Endothelial cell of umbilical vein (primary cell): ENCODE measurements around the gene FOXD2. TPM values are rescaled to one million over a fixed set of nuclear protein-coding genes. Genes with fewer than 3 reads are reported as not detected.
"Not testable (repeated sequence)": the region's sequence is repeated elsewhere in the genome, so short reads cannot be mapped to it uniquely, and the experiment has no call there.

Experiments used
- BruUV-seq: library from RNA; stranded (reverse); fragments of 400-500 nt; replicated peaks from 2 replicates; lab custom pipeline; 2021; lab: Mats Ljungman, UMichigan
- CTCF ChIA-PET: fragments of 300-600, 350-600 bp; sonication (Branson Sonifier 250); formaldehyde crosslinking; loops from one replicate; lab custom pipeline; 2021; ENCODE audit warnings: antibody characterized with exemption, inconsistent platforms; lab: Charles Lee
- POLR2A ChIA-PET: fragments of 300-600, 350-600 bp; sonication (Branson Sonifier 250); formaldehyde crosslinking; loops from one replicate; lab custom pipeline; 2021; ENCODE audit warnings: antibody characterized with exemption, inconsistent platforms; lab: Charles Lee
- DNase-seq: peaks from one replicate; pipeline ENCODE4 v3.0.0-alpha.2; 2011; ENCODE audit warnings: low read depth, low spot score
- FAIRE-seq: peaks from 2 replicates; lab custom pipeline; 2011; peaks lifted over from hg19 to GRCh38; lab: Jason Lieb, UNC
- H2AFZ ChIP-seq: 2 replicates; pipeline ENCODE4 v1.6.0; 2012; ENCODE audit warnings: low read depth, low read length, control low read depth, inconsistent platforms
- H3K27ac ChIP-seq: 2 replicates; pipeline ENCODE4 v1.5.1; 2011; ENCODE audit warnings: low read depth, mild to moderate bottlenecking, control low read depth, low read length, moderate library complexity; ENCODE audit not compliant: insufficient read depth
- H3K27me3 ChIP-seq, 2 experiments: 2 replicates each; pipeline versions ENCODE4 v1.6.0 to v1.6.1; 2011; ENCODE audit warnings: low read length in 2 of 2, mixed read lengths in 1 of 2; ENCODE audit not compliant: control insufficient read depth in 2 of 2, insufficient read depth in 2 of 2
- H3K36me3 ChIP-seq, 2 experiments: 2 replicates in 1 of 2; 3 replicates in 1 of 2; pipeline ENCODE4 v1.5.1; 2011; ENCODE audit warnings: low read length in 2 of 2, mild to moderate bottlenecking in 1 of 2, moderate library complexity in 1 of 2; ENCODE audit not compliant: control insufficient read depth in 2 of 2, insufficient read depth in 2 of 2; ENCODE audit errors: extremely low read depth in 1 of 2
- H3K4me1 ChIP-seq: 3 replicates; pipeline ENCODE4 v1.5.1; 2011; ENCODE audit warnings: mild to moderate bottlenecking, low read length; ENCODE audit not compliant: control insufficient read depth, insufficient read depth; ENCODE audit errors: extremely low read depth
- H3K4me2 ChIP-seq: 2 replicates; pipeline ENCODE4 v1.6.1; 2011; ENCODE audit warnings: low read length, control low read depth, mixed read lengths; ENCODE audit not compliant: insufficient read depth
- H3K4me3 ChIP-seq, 3 experiments: fragments of 200-600 bp in 1 of 3; sonication (generic), shearing (Covaris generic) in 1 of 3; replicated peaks in 1 of 3; 2 replicates each; pipeline ENCODE4 v1.5.1; 2011 to 2016; ENCODE audit warnings: control low read depth in 3 of 3, low read length in 3 of 3, mild to moderate bottlenecking in 2 of 3, inconsistent platforms in 1 of 3, low read depth in 1 of 3, moderate library complexity in 1 of 3; ENCODE audit not compliant: insufficient read depth in 1 of 3
- H3K79me2 ChIP-seq: 2 replicates; pipeline ENCODE4 v1.6.0; 2012; ENCODE audit warnings: low read length, inconsistent platforms; ENCODE audit not compliant: control insufficient read depth, insufficient read depth
- H3K9ac ChIP-seq: replicated peaks from 2 replicates; pipeline ENCODE3; 2011; ENCODE audit warnings: low read length, control low read depth; ENCODE audit not compliant: insufficient read depth; ENCODE audit errors: extremely low read depth
- H3K9me1 ChIP-seq: replicated peaks from 3 replicates; pipeline ENCODE4 v1.6.0; 2011; ENCODE audit warnings: mild to moderate bottlenecking, low read length; ENCODE audit not compliant: control insufficient read depth, insufficient read depth; ENCODE audit errors: extremely low read depth
- H3K9me3 ChIP-seq: replicated peaks from 2 replicates; pipeline ENCODE4 v1.5.1; 2012; ENCODE audit warnings: low read length, inconsistent platforms; ENCODE audit not compliant: control insufficient read depth, insufficient read depth
- H4K20me1 ChIP-seq: replicated peaks from 2 replicates; pipeline ENCODE3; 2011; ENCODE audit warnings: mild to moderate bottlenecking, low read length; ENCODE audit not compliant: control insufficient read depth, insufficient read depth; ENCODE audit errors: extremely low read depth
- EZH2 ChIP-seq: IDR thresholded peaks from 2 replicates; pipeline ENCODE4 v1.6.1; 2012; ENCODE audit warnings: borderline replicate concordance, low read depth, mild to moderate bottlenecking, moderate library complexity, low read length, inconsistent platforms; ENCODE audit not compliant: severe bottlenecking
- FOS ChIP-seq: IDR thresholded peaks from 2 replicates; pipeline ENCODE4 v1.6.1; 2011; ENCODE audit warnings: mild to moderate bottlenecking, low read length, moderate library complexity, borderline replicate concordance; ENCODE audit not compliant: insufficient read depth
- GATA2 ChIP-seq: IDR thresholded peaks from 2 replicates; pipeline ENCODE4 v1.7.0; 2011; ENCODE audit warnings: low read depth, mild to moderate bottlenecking, moderate library complexity, mixed read lengths, low read length; ENCODE audit not compliant: insufficient read length, insufficient read depth
- JUN ChIP-seq: IDR thresholded peaks from 2 replicates; pipeline ENCODE4 v1.6.1; 2011; ENCODE audit warnings: borderline replicate concordance, low read depth; ENCODE audit not compliant: insufficient read length, insufficient read depth
- MAX ChIP-seq: IDR thresholded peaks from 2 replicates; pipeline ENCODE4 v1.6.1; 2011; ENCODE audit not compliant: insufficient read depth, insufficient read length
- MYC ChIP-seq: IDR thresholded peaks from one replicate; pipeline ENCODE4 v1.6.1; 2011; ENCODE audit warnings: mild to moderate bottlenecking, low read depth, low read length
- POLR2A ChIP-seq: IDR thresholded peaks from 2 replicates; pipeline ENCODE4 v1.6.1; 2012; ENCODE audit warnings: low read depth, mild to moderate bottlenecking, control low read depth, low read length
- POLR2AphosphoS5 ChIP-seq: IDR thresholded peaks from 2 replicates; pipeline ENCODE4 v1.6.1; 2012; ENCODE audit warnings: low read depth, mild to moderate bottlenecking, control low read depth, low read length, moderate library complexity; ENCODE audit not compliant: insufficient read depth
- dilution Hi-C: fragments of 300-500 bp; cut with MboI; formaldehyde crosslinking; loops from one replicate; pipeline ENCODE4 v1.15.0; 2019; ENCODE audit warnings: low sequenced_read_pairs; ENCODE audit not compliant: extremely low pct_ligation_motif_present
- intact Hi-C: fragments of 100-400 bp; cut with micrococcal nuclease; formaldehyde crosslinking; loops from one replicate; pipeline ENCODE4 v1.10.0; 2022
- polyA plus RNA-seq, 4 experiments: library from polyadenylated mRNA; depleted of rRNA in 3 of 4; stranded (reverse) in 3 of 4; unstranded in 1 of 4; fragments of >200 nt; gene quantifications; 2 replicates each; pipeline versions ENCODE4 v1.2.1 to v1.2.3, GENCODE V29; 2011 to 2012; ENCODE audit warnings: missing spikeins in 1 of 4
- total RNA-seq: library from RNA; stranded (reverse); gene quantifications from 2 replicates; pipeline ENCODE4 v1.2.3, GENCODE V29; 2021
- TF ChIP-seq, protein P1 (sequence below), 2 donors: IDR thresholded peaks; 1 replicate in 1 of 2; 2 replicates in 1 of 2; pipeline ENCODE4 v1.5.1; 2011; ENCODE audit warnings: low read length in 2 of 2, mild to moderate bottlenecking in 2 of 2, moderate library complexity in 2 of 2, control low read depth in 1 of 2, inconsistent platforms in 1 of 2, low read depth in 1 of 2; ENCODE audit not compliant: insufficient read depth in 1 of 2; ENCODE audit errors: extremely low read depth in 1 of 2

FOXD2 gene
- total and polyA plus RNA-seq, 2 donors (not counting 3 experiments of a cell fraction or from before 2014, with no cell fraction given), result 0.01 to 0.09 TPM

GRCh38 chr1:47452426-47452825 is 14.6 kb downstream of the FOXD2 start:
- H3K9ac ChIP-seq, result no peak overlapping the region
- no peaks in the 10 kb centered on the region for H3K36me3 ChIP-seq
- H3K27me3 ChIP-seq, result peaks cover 38 to 41% of the 10 kb centered on the region in 2 experiments
- dilution Hi-C loops (loop anchor here (25.0 kb wide), 1 partner anchor 235 kb away; no protein-coding TSS in a partner anchor), intact Hi-C loops (no loop called here)
- no peak overlapping the region for H2AFZ ChIP-seq
- no peak for DNase-seq
- ChIA-PET POLR2A (no interaction called here), CTCF (interaction anchor here (1.3 to 1.7 kb wide), 3 partner anchors 16 to 274 kb away, joined by 4 to 7 read pairs (median 5); no protein-coding TSS in a partner anchor)
- no peaks in the 10 kb centered on the region for H3K9me3 ChIP-seq
- no peaks in the 10 kb centered on the region for H4K20me1 ChIP-seq
- BruUV-seq, result no TSS peak
- no peaks in the 10 kb centered on the region for H3K4me1 ChIP-seq
- TF ChIP-seq GATA2, result no peak
- no peak for TF ChIP-seq EZH2
- no peak for TF ChIP-seq MYC
- TF ChIP-seq, protein P1, sequence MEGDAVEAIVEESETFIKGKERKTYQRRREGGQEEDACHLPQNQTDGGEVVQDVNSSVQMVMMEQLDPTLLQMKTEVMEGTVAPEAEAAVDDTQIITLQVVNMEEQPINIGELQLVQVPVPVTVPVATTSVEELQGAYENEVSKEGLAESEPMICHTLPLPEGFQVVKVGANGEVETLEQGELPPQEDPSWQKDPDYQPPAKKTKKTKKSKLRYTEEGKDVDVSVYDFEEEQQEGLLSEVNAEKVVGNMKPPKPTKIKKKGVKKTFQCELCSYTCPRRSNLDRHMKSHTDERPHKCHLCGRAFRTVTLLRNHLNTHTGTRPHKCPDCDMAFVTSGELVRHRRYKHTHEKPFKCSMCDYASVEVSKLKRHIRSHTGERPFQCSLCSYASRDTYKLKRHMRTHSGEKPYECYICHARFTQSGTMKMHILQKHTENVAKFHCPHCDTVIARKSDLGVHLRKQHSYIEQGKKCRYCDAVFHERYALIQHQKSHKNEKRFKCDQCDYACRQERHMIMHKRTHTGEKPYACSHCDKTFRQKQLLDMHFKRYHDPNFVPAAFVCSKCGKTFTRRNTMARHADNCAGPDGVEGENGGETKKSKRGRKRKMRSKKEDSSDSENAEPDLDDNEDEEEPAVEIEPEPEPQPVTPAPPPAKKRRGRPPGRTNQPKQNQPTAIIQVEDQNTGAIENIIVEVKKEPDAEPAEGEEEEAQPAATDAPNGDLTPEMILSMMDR (IDR thresholded peaks at IDR 0.05; ENCODE audit: extremely low read depth in 1 of 2, insufficient read depth in 1 of 2, low read depth in 1 of 2, low read length in 2 of 2), result no peak
- no peak for TF ChIP-seq POLR2AphosphoS5
- TF ChIP-seq FOS, result no peak
- no peak for TF ChIP-seq MAX
- no peak for TF ChIP-seq POLR2A
- no peak for TF ChIP-seq JUN
- H3K27ac ChIP-seq, result no peak overlapping the region
- H3K79me2 ChIP-seq, result no peaks in the 10 kb centered on the region
- H3K9me1 ChIP-seq, result no peaks in the 10 kb centered on the region
- no peak overlapping the region for H3K4me3 ChIP-seq
- H3K4me2 ChIP-seq, result no peak overlapping the region
- no peak for FAIRE-seq

DNA sequence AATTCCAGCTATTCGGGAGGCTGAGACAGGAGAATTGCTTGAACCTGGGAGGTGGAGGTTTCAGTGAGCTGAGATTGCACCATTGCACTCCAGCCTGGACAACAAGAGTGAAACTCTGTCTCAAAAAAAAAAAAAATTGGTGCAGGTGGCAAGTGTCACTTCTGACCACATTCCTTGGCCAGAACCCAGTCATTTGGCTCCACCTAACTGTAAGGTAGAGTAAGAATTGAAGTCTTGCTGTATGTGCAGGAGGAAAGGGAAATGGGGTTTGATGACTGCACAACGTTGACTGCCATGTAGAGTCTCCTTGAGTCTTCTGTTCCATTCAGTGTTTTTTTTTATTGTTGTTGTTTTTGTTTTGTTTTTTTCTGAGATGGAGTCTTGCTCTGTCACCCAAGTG is 16.1 kb downstream of the FOXD2 start:
- peaks cover 27 to 30% of the 10 kb centered on the region in 2 experiments for H3K27me3 ChIP-seq
- H3K4me3 ChIP-seq, H3K9ac ChIP-seq, H3K27ac ChIP-seq, H3K9me3 ChIP-seq, POLR2A ChIA-PET, H3K4me2 ChIP-seq, H3K4me1 ChIP-seq, H3K9me1 ChIP-seq, H2AFZ ChIP-seq, DNase-seq, FAIRE-seq, BruUV-seq, H3K36me3 ChIP-seq, H4K20me1 ChIP-seq, intact Hi-C loops, H3K79me2 ChIP-seq: not testable (repeated sequence)
- dilution Hi-C loops, result loop anchor here (25.0 kb wide), 1 partner anchor 233 kb away; no protein-coding TSS in a partner anchor
- CTCF ChIA-PET, result interaction anchor here (1.1 to 1.7 kb wide), 3 partner anchors 16 to 272 kb away, joined by 4 to 7 read pairs (median 5); partner anchors contain the start of gene FOXD2
